Measurements from ENCODE around the gene ALPL. TPM values are rescaled to one million over a fixed set of nuclear protein-coding genes. Genes with fewer than 3 reads are reported as not detected.

Gene ALPL
- total and polyA plus RNA-seq, 7 donors: 0.73 to 2.0 (median 1.3) TPM

DNA sequence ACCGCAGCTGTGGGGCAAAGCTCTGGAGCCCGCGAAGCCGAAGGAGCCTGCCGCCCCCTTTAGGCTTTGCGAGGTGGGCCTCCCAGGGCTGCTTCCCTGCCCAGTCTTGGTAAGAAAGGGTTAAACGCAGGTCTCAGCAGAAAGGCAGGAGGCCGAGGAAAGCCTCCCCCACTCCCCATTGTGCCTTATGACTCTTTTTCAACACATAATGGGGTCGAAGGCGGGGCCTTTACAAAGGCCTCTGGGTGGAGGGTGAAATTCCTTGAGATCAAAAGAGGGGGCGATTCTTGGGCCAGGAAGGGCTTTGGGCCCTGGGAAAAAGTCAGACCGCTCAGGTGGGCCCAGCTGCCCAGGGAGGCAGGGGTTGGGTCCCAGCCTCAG lies 880 bp downstream of the ALPL start:
- intact Hi-C loops (cut with DNase I): loop anchor here (2.0 to 5.0 kb wide), 2 partner anchors 147 to 149 kb away; no protein-coding TSS in a partner anchor
- Histone ChIP-seq H3K4me1 (no peaks in the 10 kb centered on the region), H3K36me3 (ENCODE audit: insufficient read depth in 1 of 2, low read depth in 1 of 2) (no peaks in the 10 kb centered on the region), H3K4me3 (peak overlapping the region; percentile 45), H3K9me3 (no peaks in the 10 kb centered on the region), H3K27me3 (ENCODE audit: insufficient read depth in 3 of 3, low read length in 2 of 3) (peaks cover 0 to 55% (median 14%) of the 10 kb centered on the region in 3 donors), H3K27ac (no peak overlapping the region)
- ATAC-seq (no peak), DNase-seq (no peak)
- TF ChIP-seq, protein P1, sequence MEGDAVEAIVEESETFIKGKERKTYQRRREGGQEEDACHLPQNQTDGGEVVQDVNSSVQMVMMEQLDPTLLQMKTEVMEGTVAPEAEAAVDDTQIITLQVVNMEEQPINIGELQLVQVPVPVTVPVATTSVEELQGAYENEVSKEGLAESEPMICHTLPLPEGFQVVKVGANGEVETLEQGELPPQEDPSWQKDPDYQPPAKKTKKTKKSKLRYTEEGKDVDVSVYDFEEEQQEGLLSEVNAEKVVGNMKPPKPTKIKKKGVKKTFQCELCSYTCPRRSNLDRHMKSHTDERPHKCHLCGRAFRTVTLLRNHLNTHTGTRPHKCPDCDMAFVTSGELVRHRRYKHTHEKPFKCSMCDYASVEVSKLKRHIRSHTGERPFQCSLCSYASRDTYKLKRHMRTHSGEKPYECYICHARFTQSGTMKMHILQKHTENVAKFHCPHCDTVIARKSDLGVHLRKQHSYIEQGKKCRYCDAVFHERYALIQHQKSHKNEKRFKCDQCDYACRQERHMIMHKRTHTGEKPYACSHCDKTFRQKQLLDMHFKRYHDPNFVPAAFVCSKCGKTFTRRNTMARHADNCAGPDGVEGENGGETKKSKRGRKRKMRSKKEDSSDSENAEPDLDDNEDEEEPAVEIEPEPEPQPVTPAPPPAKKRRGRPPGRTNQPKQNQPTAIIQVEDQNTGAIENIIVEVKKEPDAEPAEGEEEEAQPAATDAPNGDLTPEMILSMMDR (IDR thresholded peaks at IDR 0.05): no peak
- WGBS, 3 donors: 55 to 62% (median 59%) methylated on average over 12 of the region's 12 CpGs

- no peak overlapping the region for H3K27ac ChIP-seq
- no peak overlapping the region for H3K4me3 ChIP-seq
- H3K4me1 ChIP-seq: no peaks in the 10 kb centered on the region
- ATAC-seq (no peak), DNase-seq (no peak)
- TF ChIP-seq, protein P1 (IDR thresholded peaks at IDR 0.05): no peak
- H3K9me3 ChIP-seq: no peaks in the 10 kb centered on the region
- no peaks in the 10 kb centered on the region for H3K36me3 ChIP-seq (ENCODE audit: insufficient read depth in 1 of 2, low read depth in 1 of 2)
- intact Hi-C loops (cut with DNase I): loop anchor here (2.0 to 5.0 kb wide), 2 partner anchors 146 to 148 kb away; no protein-coding TSS in a partner anchor
- peaks cover 0 to 55% (median 14%) of the 10 kb centered on the region in 3 donors for H3K27me3 ChIP-seq (ENCODE audit: insufficient read depth in 3 of 3, low read length in 2 of 3)
- WGBS, 3 donors: 82 to 93% (median 83%) methylated on average over 9 of the region's 9 CpGs
These were observed 1.8 kb downstream of the ALPL start for GRCh38 chr1:21510885-21511578.

GRCh38 chr1:21511579-21512522 lies 2.6 kb downstream of the ALPL start:
- peak; percentile 75 to 77 for DNase-seq
- intact Hi-C loops (cut with DNase I): loop anchor here (2.0 to 5.0 kb wide), 2 partner anchors 145 to 147 kb away; no protein-coding TSS in a partner anchor
- TF ChIP-seq, protein P1 (IDR thresholded peaks at IDR 0.05): no peak
- WGBS, 3 donors: 49 to 59% (median 54%) methylated on average over 11 of the region's 11 CpGs
- no peaks in the 10 kb centered on the region for H3K36me3 ChIP-seq (ENCODE audit: insufficient read depth in 1 of 2, low read depth in 1 of 2)
- ATAC-seq: peak; percentile 52 to 77 (median 70)
- no peaks in the 10 kb centered on the region for H3K9me3 ChIP-seq
- H3K27me3 ChIP-seq (ENCODE audit: insufficient read depth in 3 of 3, low read length in 2 of 3): peaks cover 0 to 52% (median 14%) of the 10 kb centered on the region in 3 donors
- H3K27ac ChIP-seq: no peak overlapping the region
- no peak overlapping the region for H3K4me3 ChIP-seq
- H3K4me1 ChIP-seq: no peaks in the 10 kb centered on the region

DNA sequence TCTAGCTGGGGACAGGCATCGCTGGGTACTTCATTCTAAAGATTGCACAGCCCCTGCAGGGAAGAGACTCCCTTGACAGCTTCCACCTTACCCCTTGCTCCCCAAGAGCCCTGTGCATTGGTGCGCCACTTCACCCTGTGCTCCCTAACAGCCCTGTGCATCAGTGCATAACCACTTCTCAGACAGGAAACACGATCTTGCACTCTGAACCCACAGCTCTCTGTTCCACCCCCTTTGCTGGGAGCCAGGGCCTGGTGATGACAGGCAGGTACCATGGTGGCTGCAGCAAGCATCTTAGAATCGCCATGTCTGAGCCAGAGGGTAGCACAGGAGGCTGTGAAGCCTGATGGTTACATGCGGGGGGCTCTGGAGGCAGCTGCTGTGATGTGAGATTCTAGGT lies 5.0 kb downstream of the ALPL start:
- intact Hi-C loops (cut with DNase I): loop anchor here in 1 of 2 donors (5.0 kb wide), 1 partner anchor 143 kb away; no protein-coding TSS in a partner anchor
- no peak overlapping the region for H3K4me3 ChIP-seq
- 85 to 86% (median 86%) methylated on average over 5 of the region's 5 CpGs for WGBS, 3 donors
- peaks cover 0 to 28% (median 13%) of the 10 kb centered on the region in 3 donors for H3K27me3 ChIP-seq (ENCODE audit: insufficient read depth in 3 of 3, low read length in 2 of 3)
- no peaks in the 10 kb centered on the region for H3K9me3 ChIP-seq
- H3K36me3 ChIP-seq (ENCODE audit: insufficient read depth in 1 of 2, low read depth in 1 of 2): no peaks in the 10 kb centered on the region
- no peaks in the 10 kb centered on the region for H3K4me1 ChIP-seq
- DNase-seq (no peak), ATAC-seq (no peak)
- TF ChIP-seq, protein P1 (IDR thresholded peaks at IDR 0.05): no peak
- H3K27ac ChIP-seq: no peak overlapping the region
